Activated T-helper 2 cell treated with anti-CD3 and anti-CD28 coated beads, Interferon-gamma antibody, Interleukin-2, Interleukin-4, amounts not matched to agents 10 μg/mL and 5 μg/mL and 100 μg/mL, durations not matched to agents 14 hours and 24 hours and 36 hours (primary cell): Measurements from ENCODE around the gene CCDC7. TPM values are rescaled to one million over a fixed set of nuclear protein-coding genes. Genes with fewer than 3 reads are reported as not detected.
"Not testable (repeated sequence)": the region's sequence is repeated elsewhere in the genome, so short reads cannot be mapped to it uniquely, and the experiment has no call there.

Source experiments
- DNase-seq: peaks from one replicate; pipeline ENCODE4 v3.0.0; 2021; ENCODE audit warnings: low spot score
- H3K27ac Mint-ChIP-seq: one replicate; pipeline ENCODE4 v1.8.0; 2021; ENCODE audit warnings: mixed read lengths
- H3K27me3 Mint-ChIP-seq: one replicate; pipeline ENCODE4 v1.8.0; 2021; ENCODE audit warnings: low read depth, mixed read lengths
- H3K36me3 Mint-ChIP-seq: one replicate; pipeline ENCODE4 v1.8.0; 2021; ENCODE audit warnings: low read depth, mixed read lengths
- H3K4me1 Mint-ChIP-seq: one replicate; pipeline ENCODE4 v1.8.0; 2021; ENCODE audit warnings: low read depth, mixed read lengths
- H3K4me3 Mint-ChIP-seq: one replicate; pipeline ENCODE4 v1.8.0; 2021; ENCODE audit warnings: low read depth, mild to moderate bottlenecking, moderate library complexity, mixed read lengths
- H3K9me3 Mint-ChIP-seq: one replicate; pipeline ENCODE4 v1.8.0; 2021; ENCODE audit warnings: mixed read lengths
- intact Hi-C: fragments of 100-400 bp; cut with micrococcal nuclease; formaldehyde crosslinking; loops from one replicate; pipeline ENCODE4 v1.15.1; 2023
- total RNA-seq: library from RNA; stranded (reverse); gene quantifications from 2 replicates; pipeline ENCODE4 v1.2.3, GENCODE V29; 2022

Gene CCDC7
- total RNA-seq, 1 donor from 2014 or later: 14.0 TPM

GRCh38 chr10:32888161-32888927, 442.4 kb downstream of the CCDC7 start:
- peaks cover 4% of the 10 kb centered on the region for H3K4me1 Mint-ChIP-seq
- intact Hi-C loops: no loop called here
- H3K9me3 Mint-ChIP-seq: no peaks in the 10 kb centered on the region
- no peaks in the 10 kb centered on the region for H3K36me3 Mint-ChIP-seq
- H3K27me3 Mint-ChIP-seq: no peaks in the 10 kb centered on the region
- no peak for DNase-seq
- H3K27ac Mint-ChIP-seq: no peak overlapping the region
- H3K4me3 Mint-ChIP-seq: no peak overlapping the region

GRCh38 chr10:32889631-32890212, 443.8 kb downstream of the CCDC7 start:
- H3K9me3 Mint-ChIP-seq: no peaks in the 10 kb centered on the region
- H3K27ac Mint-ChIP-seq: no peak overlapping the region
- H3K4me1 Mint-ChIP-seq: peaks cover 4% of the 10 kb centered on the region
- no peaks in the 10 kb centered on the region for H3K27me3 Mint-ChIP-seq
- DNase-seq: no peak
- no peak overlapping the region for H3K4me3 Mint-ChIP-seq
- H3K36me3 Mint-ChIP-seq: no peaks in the 10 kb centered on the region
- intact Hi-C loops: no loop called here

- intact Hi-C loops: no loop called here
- H3K36me3 Mint-ChIP-seq: no peaks in the 10 kb centered on the region
- H3K4me1 Mint-ChIP-seq: peaks cover 4% of the 10 kb centered on the region
- H3K27me3 Mint-ChIP-seq: no peaks in the 10 kb centered on the region
- no peaks in the 10 kb centered on the region for H3K9me3 Mint-ChIP-seq
- no peak overlapping the region for H3K4me3 Mint-ChIP-seq
- no peak overlapping the region for H3K27ac Mint-ChIP-seq
- no peak for DNase-seq
These were observed 444.5 kb downstream of the CCDC7 start for GRCh38 chr10:32890444-32890843.

- Mint-ChIP-seq H3K36me3 (peaks cover 1% of the 10 kb centered on the region), H3K27ac (no peak overlapping the region), H3K9me3 (no peaks in the 10 kb centered on the region), H3K4me1 (peaks cover 4% of the 10 kb centered on the region), H3K27me3 (no peaks in the 10 kb centered on the region), H3K4me3 (no peak overlapping the region)
- DNase-seq: no peak
- intact Hi-C loops: no loop called here
These were observed 445.3 kb downstream of the CCDC7 start for GRCh38 chr10:32891261-32891660.

GRCh38 chr10:32893434-32893833, 447.5 kb downstream of the CCDC7 start:
- DNase-seq: no peak
- Mint-ChIP-seq H3K4me1 (peaks cover 4% of the 10 kb centered on the region), H3K9me3 (no peaks in the 10 kb centered on the region), H3K27me3 (no peaks in the 10 kb centered on the region), H3K27ac (no peak overlapping the region), H3K36me3 (peaks cover 14% of the 10 kb centered on the region), H3K4me3 (no peak overlapping the region)
- intact Hi-C loops: no loop called here

- Mint-ChIP-seq H3K27me3 (no peaks in the 10 kb centered on the region), H3K9me3 (no peaks in the 10 kb centered on the region), H3K4me1 (peaks cover 4% of the 10 kb centered on the region), H3K36me3 (peaks cover 16% of the 10 kb centered on the region), H3K4me3 (no peak overlapping the region), H3K27ac (no peak overlapping the region)
- no peak for DNase-seq
- intact Hi-C loops: no loop called here
These were observed 448.1 kb downstream of the CCDC7 start for GRCh38 chr10:32893916-32894664.

- H3K4me1 Mint-ChIP-seq, H3K27ac Mint-ChIP-seq, intact Hi-C loops, H3K9me3 Mint-ChIP-seq, H3K4me3 Mint-ChIP-seq, DNase-seq, H3K27me3 Mint-ChIP-seq: not testable (repeated sequence)
- H3K36me3 Mint-ChIP-seq: peaks cover 20% of the 10 kb centered on the region
These were observed 449.4 kb downstream of the CCDC7 start for GRCh38 chr10:32895200-32895968.

GRCh38 chr10:32901815-32902214, 455.9 kb downstream of the CCDC7 start:
- DNase-seq: no peak
- no peak overlapping the region for H3K4me3 Mint-ChIP-seq
- no peaks in the 10 kb centered on the region for H3K27me3 Mint-ChIP-seq
- H3K36me3 Mint-ChIP-seq: peaks cover 29% of the 10 kb centered on the region
- H3K27ac Mint-ChIP-seq: no peak overlapping the region
- H3K4me1 Mint-ChIP-seq: no peaks in the 10 kb centered on the region
- intact Hi-C loops: no loop called here
- no peaks in the 10 kb centered on the region for H3K9me3 Mint-ChIP-seq

- no peaks in the 10 kb centered on the region for H3K4me1 Mint-ChIP-seq
- no peak overlapping the region for H3K27ac Mint-ChIP-seq
- H3K9me3 Mint-ChIP-seq: no peaks in the 10 kb centered on the region
- H3K27me3 Mint-ChIP-seq: no peaks in the 10 kb centered on the region
- no peak for DNase-seq
- intact Hi-C loops: no loop called here
- H3K36me3 Mint-ChIP-seq: peaks cover 24% of the 10 kb centered on the region
- no peak overlapping the region for H3K4me3 Mint-ChIP-seq
These were observed 459.5 kb downstream of the CCDC7 start for GRCh38 chr10:32905466-32905865.

GRCh38 chr10:32906595-32906994, 460.7 kb downstream of the CCDC7 start:
- no peaks in the 10 kb centered on the region for H3K4me1 Mint-ChIP-seq
- no peaks in the 10 kb centered on the region for H3K27me3 Mint-ChIP-seq
- H3K27ac Mint-ChIP-seq: no peak overlapping the region
- intact Hi-C loops: no loop called here
- no peak for DNase-seq
- H3K9me3 Mint-ChIP-seq: no peaks in the 10 kb centered on the region
- no peak overlapping the region for H3K4me3 Mint-ChIP-seq
- peaks cover 29% of the 10 kb centered on the region for H3K36me3 Mint-ChIP-seq

GRCh38 chr10:32909456-32909855, 463.5 kb downstream of the CCDC7 start:
- DNase-seq: no peak
- H3K9me3 Mint-ChIP-seq: no peaks in the 10 kb centered on the region
- H3K36me3 Mint-ChIP-seq: peaks cover 39% of the 10 kb centered on the region
- no peaks in the 10 kb centered on the region for H3K4me1 Mint-ChIP-seq
- intact Hi-C loops: no loop called here
- no peak overlapping the region for H3K27ac Mint-ChIP-seq
- no peaks in the 10 kb centered on the region for H3K27me3 Mint-ChIP-seq
- H3K4me3 Mint-ChIP-seq: no peak overlapping the region

GRCh38 chr10:32909970-32910369, 464.0 kb downstream of the CCDC7 start:
- not testable (repeated sequence) for H3K27ac Mint-ChIP-seq

More at GRCh38 chr10:32909970-32910369, 464.0 kb downstream of the CCDC7 start:
- H3K4me1 Mint-ChIP-seq, DNase-seq, H3K4me3 Mint-ChIP-seq, H3K9me3 Mint-ChIP-seq, H3K27me3 Mint-ChIP-seq, intact Hi-C loops: not testable (repeated sequence)
- peaks cover 44% of the 10 kb centered on the region for H3K36me3 Mint-ChIP-seq
